Ascending aorta (tissue), 2 donors: ENCODE results near the gene RESF1. TPM values are rescaled to one million over a fixed set of nuclear protein-coding genes. Genes with fewer than 3 reads are reported as not detected.

Source experiments
- DNase-seq, 2 donors: peaks; one replicate each; pipeline ENCODE4 v3.0.0-alpha.2; 2019; ENCODE audit warnings: low spot score in 2 of 2
- H3K27ac ChIP-seq, 2 donors: fragments of 200-600 bp; sonication (generic); one replicate each; pipeline ENCODE4 v1.5.1; 2016 to 2017; ENCODE audit warnings: mild to moderate bottlenecking in 1 of 2
- H3K27me3 ChIP-seq: fragments of 200-600 bp; sonication (generic); one replicate; pipeline ENCODE4 v1.5.1; 2017
- H3K36me3 ChIP-seq, 2 donors: fragments of 200-600 bp; sonication (generic); one replicate each; pipeline ENCODE4 v1.5.1; 2016
- H3K4me1 ChIP-seq, 2 donors: fragments of 200-600 bp; sonication (generic); one replicate each; pipeline ENCODE4 v1.5.1; 2016 to 2017; ENCODE audit warnings: mild to moderate bottlenecking in 1 of 2
- H3K4me3 ChIP-seq, 2 donors: fragments of 200-600 bp; sonication (generic); one replicate each; pipeline ENCODE4 v1.5.1; 2016 to 2017; ENCODE audit warnings: mild to moderate bottlenecking in 1 of 2
- H3K9me3 ChIP-seq, 2 donors: fragments of 200-600 bp; sonication (generic); one replicate each; pipeline ENCODE4 v1.5.1; 2016
- intact Hi-C: fragments of 100-400 bp; cut with DNase I; formaldehyde crosslinking; loops from one replicate; pipeline ENCODE4 v1.15.1; 2023
- total RNA-seq: library from RNA; depleted of rRNA; stranded (reverse); fragments of >200 nt; gene quantifications from one replicate; pipeline ENCODE4 v1.1.0, GENCODE V29; 2016
- TF ChIP-seq, protein P1 (sequence below), 3 experiments: fragments of 200-600 bp in 2 of 3; fragments of 450-650 bp in 1 of 3; sonication (generic) in 2 of 3; IDR thresholded peaks; one replicate each; pipeline ENCODE4 v1.5.1; 2016 to 2019; ENCODE audit warnings: antibody characterized with exemption in 3 of 3, mild to moderate bottlenecking in 1 of 3, moderate library complexity in 1 of 3

Gene RESF1
- total RNA-seq, 1 donor from 2014 or later, result 26.0 TPM

GRCh38 chr12:31954925-31955858 lies 4.0 kb upstream of the RESF1 start:
- H3K36me3 ChIP-seq, result no peaks in the 10 kb centered on the region
- no peak for DNase-seq
- no peaks in the 10 kb centered on the region for H3K27me3 ChIP-seq
- TF ChIP-seq, protein P1, sequence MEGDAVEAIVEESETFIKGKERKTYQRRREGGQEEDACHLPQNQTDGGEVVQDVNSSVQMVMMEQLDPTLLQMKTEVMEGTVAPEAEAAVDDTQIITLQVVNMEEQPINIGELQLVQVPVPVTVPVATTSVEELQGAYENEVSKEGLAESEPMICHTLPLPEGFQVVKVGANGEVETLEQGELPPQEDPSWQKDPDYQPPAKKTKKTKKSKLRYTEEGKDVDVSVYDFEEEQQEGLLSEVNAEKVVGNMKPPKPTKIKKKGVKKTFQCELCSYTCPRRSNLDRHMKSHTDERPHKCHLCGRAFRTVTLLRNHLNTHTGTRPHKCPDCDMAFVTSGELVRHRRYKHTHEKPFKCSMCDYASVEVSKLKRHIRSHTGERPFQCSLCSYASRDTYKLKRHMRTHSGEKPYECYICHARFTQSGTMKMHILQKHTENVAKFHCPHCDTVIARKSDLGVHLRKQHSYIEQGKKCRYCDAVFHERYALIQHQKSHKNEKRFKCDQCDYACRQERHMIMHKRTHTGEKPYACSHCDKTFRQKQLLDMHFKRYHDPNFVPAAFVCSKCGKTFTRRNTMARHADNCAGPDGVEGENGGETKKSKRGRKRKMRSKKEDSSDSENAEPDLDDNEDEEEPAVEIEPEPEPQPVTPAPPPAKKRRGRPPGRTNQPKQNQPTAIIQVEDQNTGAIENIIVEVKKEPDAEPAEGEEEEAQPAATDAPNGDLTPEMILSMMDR (IDR thresholded peaks at IDR 0.05), result no peak
- no peaks in the 10 kb centered on the region for H3K9me3 ChIP-seq
- intact Hi-C loops, result no loop called here
- peaks cover 0 to 4% of the 10 kb centered on the region in 2 donors for H3K4me1 ChIP-seq
- no peak overlapping the region for H3K27ac ChIP-seq
- no peak overlapping the region for H3K4me3 ChIP-seq

DNA sequence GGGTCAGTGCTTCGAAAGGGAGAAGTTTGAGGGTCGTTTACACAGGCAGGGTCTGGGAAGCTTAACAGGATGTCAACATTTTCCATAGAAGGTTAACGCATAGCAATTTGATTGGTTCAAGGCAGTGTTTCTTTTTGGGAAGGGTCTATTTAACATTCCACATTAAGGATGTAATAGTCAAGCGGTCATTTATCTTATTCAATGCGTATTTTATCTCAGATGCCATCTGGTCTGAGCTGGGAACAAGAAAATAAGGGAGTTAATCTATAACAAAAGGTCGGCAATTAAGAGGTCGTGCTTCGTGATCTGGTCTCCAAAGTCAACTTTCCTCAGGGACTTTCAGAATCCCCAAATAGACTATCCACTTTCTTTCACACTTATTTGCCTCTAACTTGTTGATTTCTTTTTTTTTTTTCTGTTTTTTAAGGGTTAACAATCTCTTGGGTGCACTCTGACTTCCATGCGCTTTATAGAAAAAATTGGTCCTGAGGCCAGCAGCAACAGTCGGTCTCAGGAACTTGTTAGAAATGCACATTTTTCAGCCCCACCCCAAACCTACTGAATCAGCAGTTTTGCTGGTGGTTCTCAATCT lies 550 bp upstream of the RESF1 start:
- Histone ChIP-seq H3K36me3 (peaks cover 0 to 6% of the 10 kb centered on the region in 2 donors), H3K9me3 (no peaks in the 10 kb centered on the region), H3K4me1 (peaks cover 3 to 17% of the 10 kb centered on the region in 2 donors), H3K27me3 (no peaks in the 10 kb centered on the region), H3K27ac (peak overlapping the region; percentile 82 to 96), H3K4me3 (peak overlapping the region; percentile 82 to 85)
- intact Hi-C loops, result loop anchor here (1.0 to 2.0 kb wide), 3 partner anchors 148 to 300 kb away; partner anchors contain the start of genes AMN1, BICD1 and ETFBKMT
- DNase-seq, result no peak
- TF ChIP-seq, protein P1 (IDR thresholded peaks at IDR 0.05), result no peak

DNA sequence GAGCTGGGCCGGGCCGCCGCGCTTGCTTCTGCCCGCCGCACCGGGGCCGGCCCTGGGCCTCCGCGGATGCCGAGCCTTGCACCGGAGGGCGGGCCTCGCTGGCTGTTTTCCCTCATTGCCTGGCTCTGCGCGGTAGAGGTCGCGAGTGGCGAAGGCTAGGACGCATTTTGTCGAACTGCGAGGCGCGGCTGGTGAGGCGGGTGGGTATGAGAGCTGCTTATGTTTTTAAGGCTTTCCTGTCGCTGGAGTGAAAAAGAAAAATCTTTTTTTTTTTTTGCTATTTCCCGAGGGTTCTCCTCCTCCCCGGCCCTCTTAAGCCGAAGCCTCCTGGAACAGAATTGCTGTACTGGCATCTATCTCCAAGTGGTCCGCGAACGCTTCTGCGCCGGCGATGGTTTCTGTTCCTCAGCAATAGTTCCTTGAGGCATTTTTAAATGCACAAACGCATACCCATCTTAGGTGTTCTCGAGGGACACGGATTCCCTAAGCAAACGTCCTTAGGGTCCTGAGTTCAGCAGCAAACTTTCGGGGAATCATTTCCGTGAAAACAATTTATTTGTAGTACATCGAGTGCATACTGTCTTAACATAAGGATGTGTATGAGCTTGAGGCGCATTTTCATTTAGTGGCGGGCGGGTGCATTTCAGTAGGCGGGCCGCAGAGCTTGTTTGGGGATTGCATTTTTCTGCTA lies 631 bp downstream of the RESF1 start:
- Histone ChIP-seq H3K36me3 (peaks cover 0 to 13% of the 10 kb centered on the region in 2 donors), H3K4me3 (peak overlapping the region; percentile 82 to 85), H3K27me3 (no peaks in the 10 kb centered on the region), H3K27ac (peak overlapping the region; percentile 82 to 96), H3K4me1 (peaks cover 3 to 17% of the 10 kb centered on the region in 2 donors), H3K9me3 (no peaks in the 10 kb centered on the region)
- TF ChIP-seq, protein P1 (IDR thresholded peaks at IDR 0.05), result peak in 1 of 3 experiments; percentile 12
- peak in 1 of 2 donors; percentile 79 for DNase-seq
- intact Hi-C loops, result loop anchor here (1.0 to 2.0 kb wide), 3 partner anchors 147 to 301 kb away; partner anchors contain the start of genes AMN1, BICD1 and ETFBKMT

DNA sequence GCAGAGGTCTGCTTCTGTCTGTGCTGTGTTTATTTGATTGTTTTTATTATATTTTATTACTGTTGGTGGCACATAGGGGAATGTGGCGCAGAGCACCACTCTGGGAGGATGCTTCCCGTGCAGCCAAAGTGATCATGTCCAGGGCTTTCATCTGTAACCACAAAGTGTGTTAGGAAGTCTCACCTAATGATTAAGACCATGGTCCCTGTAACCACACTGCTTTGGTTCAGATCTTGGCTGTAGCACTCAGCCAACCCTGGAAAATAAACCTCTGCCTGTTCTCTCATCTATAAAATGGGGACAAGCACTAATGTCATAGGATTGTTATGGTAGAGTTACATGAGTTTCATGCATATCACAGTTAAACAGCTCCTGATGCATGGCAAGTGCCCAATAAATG lies 1.9 kb downstream of the RESF1 start:
- Histone ChIP-seq H3K4me3 (peak overlapping the region; percentile 82 to 85), H3K36me3 (peaks cover 0 to 13% of the 10 kb centered on the region in 2 donors), H3K27ac (no peak overlapping the region), H3K4me1 (peaks cover 3 to 17% of the 10 kb centered on the region in 2 donors), H3K9me3 (no peaks in the 10 kb centered on the region), H3K27me3 (no peaks in the 10 kb centered on the region)
- TF ChIP-seq, protein P1 (IDR thresholded peaks at IDR 0.05), result no peak
- DNase-seq, result no peak
- intact Hi-C loops, result no loop called here

DNA sequence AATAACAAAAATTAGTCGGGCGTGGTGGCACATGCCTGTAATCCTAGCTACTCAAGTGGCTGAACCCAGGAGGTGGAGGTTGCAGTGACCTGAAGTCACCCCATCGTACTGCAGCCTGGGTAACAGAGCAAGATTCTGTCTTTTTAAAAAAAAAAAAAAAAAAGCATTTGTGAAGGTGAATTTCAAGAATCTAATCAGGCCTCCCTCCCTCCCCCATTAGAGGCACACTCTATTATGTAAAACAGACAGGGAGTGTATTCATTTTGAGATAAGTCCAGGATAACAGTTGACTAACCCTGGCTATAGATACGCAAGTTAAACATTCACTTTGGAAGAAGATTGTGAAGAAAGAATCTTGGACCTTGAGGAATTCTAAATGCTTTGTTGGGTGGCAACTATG lies 2.9 kb downstream of the RESF1 start:
- no peaks in the 10 kb centered on the region for H3K9me3 ChIP-seq
- intact Hi-C loops, result no loop called here
- no peaks in the 10 kb centered on the region for H3K27me3 ChIP-seq
- H3K4me1 ChIP-seq, result peaks cover 3 to 24% of the 10 kb centered on the region in 2 donors
- peaks cover 0 to 13% of the 10 kb centered on the region in 2 donors for H3K36me3 ChIP-seq
- H3K4me3 ChIP-seq, result peak overlapping the region in 1 of 2 donors; percentile 85
- no peak overlapping the region for H3K27ac ChIP-seq
- TF ChIP-seq, protein P1 (IDR thresholded peaks at IDR 0.05), result no peak
- no peak for DNase-seq
